Eye (tissue), 1 donor: ENCODE results near the gene PRR19.
"Not testable (repeated sequence)": the region's sequence is repeated elsewhere in the genome, so short reads cannot be mapped to it uniquely, and the experiment has no call there.

Experiments used
- DNase-seq: peaks from one replicate; pipeline ENCODE4 v3.0.0-alpha.2; 2015

Gene PRR19

DNA sequence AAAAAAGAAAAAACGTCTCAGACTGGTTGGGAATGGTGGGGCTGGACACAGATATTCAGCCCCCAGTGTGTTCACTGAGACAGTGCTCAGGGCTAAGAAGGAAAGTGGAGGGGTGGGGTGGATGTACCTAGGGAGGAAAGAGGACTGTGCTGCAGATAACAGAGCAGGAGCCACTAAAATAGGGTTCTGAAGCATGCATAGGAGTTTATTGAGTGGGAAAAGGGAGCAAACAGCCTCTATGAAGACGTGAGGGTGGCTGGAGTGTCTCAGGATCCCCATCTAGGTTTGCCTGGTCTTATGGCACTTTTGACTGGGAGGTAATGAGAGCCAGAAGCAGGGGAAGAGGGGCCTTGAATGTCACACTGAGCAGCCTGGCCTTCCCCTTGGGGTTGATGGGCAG is 26.9 kb downstream of the PRR19 start:
- no peak for DNase-seq

- DNase-seq, result no peak
Observed at GRCh38 chr19:42330241-42330711, 28.3 kb downstream of the PRR19 start.

GRCh38 chr19:42331333-42331732 is 29.4 kb downstream of the PRR19 start:
- not testable (repeated sequence) for DNase-seq

DNA sequence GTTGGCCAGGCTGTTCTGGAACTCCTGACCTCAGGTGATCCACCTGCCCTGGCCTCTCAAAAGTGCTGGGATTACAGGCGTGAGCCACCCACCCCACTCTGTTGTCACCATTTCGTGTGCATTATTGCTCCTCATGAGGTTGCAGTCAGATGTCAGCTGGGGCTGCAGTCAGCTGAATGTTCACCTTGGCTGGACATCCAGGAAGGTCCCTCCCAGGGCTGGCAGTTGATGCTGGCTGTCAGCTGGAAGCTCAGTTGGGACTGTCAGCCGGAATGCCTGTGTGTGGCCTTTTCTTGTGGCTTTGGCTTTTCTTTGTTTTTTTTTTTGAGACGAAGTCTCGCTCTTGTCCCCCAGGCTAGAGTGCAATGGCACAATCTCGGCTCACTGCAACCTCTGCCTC is 30.1 kb downstream of the PRR19 start:
- DNase-seq, result no peak

- DNase-seq, result no peak
Observed at GRCh38 chr19:42333018-42333417, 31.1 kb downstream of the PRR19 start.

DNA sequence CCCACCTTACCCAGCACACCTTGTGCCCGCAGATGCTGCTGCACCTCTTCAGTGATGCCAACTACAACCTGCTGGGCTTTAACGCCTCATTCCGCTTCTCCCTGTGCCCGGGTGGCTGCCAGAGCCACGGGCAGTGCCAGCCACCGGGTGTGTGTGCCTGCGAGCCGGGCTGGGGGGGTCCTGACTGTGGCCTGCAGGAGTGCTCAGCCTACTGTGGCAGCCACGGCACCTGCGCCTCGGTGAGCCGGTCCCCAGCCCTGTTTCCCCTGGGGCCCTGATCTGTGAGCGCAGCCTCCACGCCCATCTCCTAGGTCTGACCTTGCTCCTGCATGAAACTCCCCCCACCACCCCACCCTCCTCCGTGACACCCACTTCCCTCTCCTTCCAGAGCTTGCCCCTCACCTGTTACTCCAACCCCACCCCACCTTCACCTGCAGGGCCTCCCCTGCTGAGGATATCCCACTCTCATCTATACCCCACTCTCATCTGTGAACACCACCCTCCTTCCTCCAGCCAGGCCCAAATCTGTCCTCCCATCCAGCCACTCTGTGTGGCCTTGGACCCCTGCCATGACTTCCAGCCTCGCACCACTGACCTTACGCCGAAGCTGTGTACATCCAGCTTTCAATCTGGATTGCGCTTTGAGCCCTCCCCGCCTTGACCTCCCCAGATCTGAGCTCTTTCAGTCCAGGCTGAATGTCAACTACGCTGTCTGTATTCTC is 32.2 kb downstream of the PRR19 start:
- DNase-seq, result no peak

DNA sequence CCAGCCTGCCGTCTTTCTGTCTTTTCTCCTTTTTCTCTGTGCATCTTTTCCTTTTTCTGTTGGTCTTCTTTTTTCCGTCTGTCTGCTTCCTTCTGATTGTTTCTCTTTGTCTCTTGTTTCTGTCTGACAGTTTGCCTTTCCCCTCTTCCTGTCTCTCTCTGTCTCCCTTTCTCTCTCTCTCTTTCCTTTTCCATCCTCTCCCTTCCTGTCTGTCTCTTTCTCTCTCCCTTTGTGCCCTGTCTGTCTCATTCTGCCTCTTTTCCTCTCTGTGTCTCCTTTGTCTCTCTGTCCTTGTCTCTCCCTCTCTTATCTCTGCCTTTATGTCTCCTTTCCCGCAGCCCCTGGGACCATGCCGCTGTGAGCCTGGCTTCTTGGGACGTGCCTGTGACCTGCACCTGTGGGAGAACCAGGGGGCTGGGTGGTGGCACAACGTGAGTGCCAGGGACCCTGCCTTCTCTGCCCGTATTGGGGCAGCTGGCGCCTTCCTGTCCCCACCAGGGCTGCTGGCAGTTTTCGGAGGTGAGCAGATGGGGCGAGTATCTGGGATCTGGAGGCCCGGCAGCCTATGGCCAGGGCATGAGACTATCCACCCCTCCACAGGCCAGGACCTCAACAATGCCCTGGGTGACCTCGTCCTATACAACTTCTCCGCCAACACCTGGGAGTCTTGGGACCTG is 32.9 kb downstream of the PRR19 start:
- no peak for DNase-seq

GRCh38 chr19:42335374-42335936 is 33.5 kb downstream of the PRR19 start:
- DNase-seq, result no peak

DNA sequence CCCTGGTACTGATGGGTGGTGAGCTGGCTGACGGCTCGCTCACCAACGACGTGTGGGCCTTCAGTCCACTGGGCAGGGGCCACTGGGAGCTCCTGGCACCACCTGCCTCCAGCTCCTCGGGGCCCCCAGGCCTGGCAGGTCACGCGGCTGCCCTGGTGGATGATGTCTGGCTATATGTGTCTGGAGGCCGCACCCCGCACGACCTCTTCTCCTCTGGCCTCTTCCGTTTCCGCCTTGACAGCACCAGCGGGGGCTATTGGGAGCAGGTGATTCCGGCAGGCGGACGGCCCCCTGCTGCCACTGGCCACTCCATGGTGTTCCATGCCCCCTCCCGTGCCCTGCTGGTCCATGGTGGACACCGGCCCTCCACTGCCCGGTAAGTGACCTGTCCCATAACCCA is 34.0 kb downstream of the PRR19 start:
- no peak for DNase-seq

DNA sequence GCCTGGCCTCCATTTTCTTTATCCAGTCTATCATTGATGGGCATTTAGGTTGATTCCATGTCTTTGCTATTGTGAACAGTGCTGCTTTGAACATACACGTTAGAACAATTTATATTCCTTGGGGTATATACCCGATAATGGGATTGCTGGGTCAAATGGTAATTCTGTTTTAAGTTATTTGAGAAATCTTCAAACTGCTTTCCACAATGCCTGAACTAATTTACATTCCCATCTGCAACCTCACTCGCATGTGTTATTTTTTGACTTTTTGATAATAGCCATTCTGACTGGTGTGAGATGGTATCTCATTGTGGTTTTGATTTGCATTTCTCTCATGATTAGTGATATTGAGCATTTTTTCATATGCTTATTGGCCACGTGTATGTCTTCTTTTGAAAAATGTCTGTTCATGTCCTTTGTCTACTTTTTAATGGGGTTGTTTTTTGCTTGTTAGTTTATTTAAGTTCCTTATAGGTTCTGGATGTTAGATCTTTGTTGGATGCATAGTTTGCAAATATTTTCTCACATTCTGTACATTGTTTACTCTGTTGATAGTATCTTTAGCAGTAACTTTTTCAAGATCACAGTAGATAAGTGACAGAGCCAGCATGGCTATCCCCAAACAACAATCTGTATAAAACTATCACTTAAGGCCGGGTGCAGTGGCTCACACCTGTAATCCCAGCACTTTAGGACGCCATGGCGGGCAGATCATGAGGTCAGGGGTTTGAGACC is 37.4 kb downstream of the PRR19 start:
- DNase-seq, result not testable (repeated sequence)

DNA sequence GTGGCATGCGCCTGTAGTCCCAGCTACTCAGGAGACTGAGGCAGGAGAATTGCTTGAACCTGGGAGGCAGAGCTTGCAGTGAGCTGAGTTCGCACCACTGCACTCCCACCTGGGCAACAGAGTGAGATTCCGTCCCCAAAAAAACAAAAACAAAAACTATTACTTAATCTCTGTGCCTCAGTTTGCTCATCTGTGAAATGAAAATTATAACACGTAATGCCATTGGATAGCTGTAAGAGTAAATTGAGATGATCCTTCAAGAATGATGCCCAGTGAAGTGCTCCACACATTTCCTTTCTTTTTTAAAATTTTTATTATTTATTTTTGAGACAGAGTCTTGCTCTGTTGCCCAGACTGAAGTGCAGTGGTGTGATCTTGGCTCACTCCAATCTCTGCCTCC is 38.0 kb downstream of the PRR19 start:
- DNase-seq, result not testable (repeated sequence)

- DNase-seq, result no peak
Observed at GRCh38 chr19:42343344-42344110, 41.6 kb downstream of the PRR19 start.

GRCh38 chr19:42344336-42344893 is 42.5 kb downstream of the PRR19 start:
- DNase-seq, result no peak

- no peak for DNase-seq
Observed at GRCh38 chr19:42345191-42345812, 43.4 kb downstream of the PRR19 start.

- DNase-seq, result no peak
Observed at GRCh38 chr19:42348211-42348610, 46.3 kb downstream of the PRR19 start.

DNA sequence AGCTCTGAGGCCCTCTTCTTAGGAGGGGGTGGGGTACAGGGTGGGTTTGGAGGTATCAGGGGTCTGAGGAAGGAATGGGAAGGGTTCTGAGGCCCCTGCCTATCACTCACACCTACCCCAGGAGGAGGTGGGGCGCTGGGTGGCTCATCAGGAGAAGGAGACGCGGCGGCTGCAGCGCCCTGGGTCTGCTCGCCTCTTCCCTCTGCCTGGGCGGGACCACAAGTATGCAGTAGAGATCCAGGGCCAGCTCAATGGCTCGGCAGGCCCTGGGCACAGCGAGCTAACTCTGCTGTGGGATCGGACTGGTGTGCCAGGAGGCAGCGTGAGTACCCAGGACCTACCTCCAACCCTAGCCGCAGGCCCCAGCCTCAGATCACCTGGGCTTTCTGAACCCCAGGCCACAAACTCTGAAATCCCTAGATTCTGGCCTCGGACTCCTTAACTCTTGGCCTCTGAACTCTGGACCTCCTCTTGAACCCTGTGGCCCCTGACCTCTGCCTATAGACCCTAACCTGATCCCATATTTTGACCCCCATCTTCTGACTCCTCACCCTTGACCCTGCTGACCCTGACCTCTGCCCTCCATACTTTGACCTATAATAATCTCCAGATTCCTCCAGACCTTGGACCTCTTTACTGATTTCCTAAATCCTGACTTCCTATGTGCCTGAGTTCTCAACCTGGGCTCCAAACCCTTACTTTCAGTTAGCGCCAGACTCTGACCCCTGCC is 47.6 kb downstream of the PRR19 start:
- no peak for DNase-seq

DNA sequence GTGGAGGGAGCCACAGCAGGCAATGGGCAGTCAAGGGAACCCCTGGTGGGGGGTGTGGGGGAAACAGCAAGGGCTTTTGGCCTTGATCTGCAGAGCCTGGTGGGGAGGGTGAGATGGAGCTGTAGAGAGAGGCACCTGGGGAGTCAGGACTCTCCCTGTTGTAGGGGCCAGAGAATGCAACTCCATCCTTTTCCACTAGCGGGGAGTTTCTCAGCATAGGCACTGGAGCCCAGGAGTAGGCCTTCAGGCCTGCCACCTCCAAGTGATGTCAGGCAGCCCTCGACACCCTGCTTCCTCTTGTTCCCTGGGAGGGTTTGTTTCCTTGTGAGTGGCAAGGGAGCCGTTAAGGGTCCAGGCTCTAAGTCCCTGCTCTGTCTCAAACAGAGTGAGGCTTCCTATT is 48.5 kb downstream of the PRR19 start:
- no peak for DNase-seq

DNA sequence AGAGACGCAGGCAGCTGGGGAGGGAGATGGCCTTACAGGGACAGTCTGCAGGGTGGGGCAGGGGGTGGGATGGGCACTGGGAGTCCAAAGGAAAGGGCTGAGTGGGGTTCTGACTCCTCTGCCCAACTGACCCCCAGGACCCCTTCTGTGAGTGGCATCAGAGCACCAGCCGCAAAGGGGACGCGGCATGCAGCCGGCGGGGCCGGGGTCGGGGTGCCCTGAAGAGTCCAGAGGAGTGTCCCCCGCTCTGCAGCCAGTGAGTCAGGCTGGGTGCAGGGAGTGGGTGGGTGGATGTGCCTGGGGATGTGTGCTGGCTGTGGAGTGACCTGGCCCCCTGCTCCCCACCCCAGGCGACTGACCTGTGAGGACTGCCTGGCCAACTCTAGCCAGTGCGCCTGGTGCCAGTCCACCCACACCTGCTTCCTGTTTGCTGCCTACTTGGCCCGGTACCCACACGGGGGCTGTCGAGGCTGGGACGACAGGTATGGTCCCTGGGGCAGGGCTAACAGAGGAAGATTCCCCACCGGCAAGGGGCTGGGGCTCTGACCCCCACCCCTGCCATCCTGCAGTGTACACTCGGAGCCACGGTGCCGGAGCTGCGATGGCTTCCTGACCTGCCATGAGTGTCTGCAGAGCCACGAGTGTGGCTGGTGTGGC is 49.3 kb downstream of the PRR19 start:
- DNase-seq, result no peak

DNA sequence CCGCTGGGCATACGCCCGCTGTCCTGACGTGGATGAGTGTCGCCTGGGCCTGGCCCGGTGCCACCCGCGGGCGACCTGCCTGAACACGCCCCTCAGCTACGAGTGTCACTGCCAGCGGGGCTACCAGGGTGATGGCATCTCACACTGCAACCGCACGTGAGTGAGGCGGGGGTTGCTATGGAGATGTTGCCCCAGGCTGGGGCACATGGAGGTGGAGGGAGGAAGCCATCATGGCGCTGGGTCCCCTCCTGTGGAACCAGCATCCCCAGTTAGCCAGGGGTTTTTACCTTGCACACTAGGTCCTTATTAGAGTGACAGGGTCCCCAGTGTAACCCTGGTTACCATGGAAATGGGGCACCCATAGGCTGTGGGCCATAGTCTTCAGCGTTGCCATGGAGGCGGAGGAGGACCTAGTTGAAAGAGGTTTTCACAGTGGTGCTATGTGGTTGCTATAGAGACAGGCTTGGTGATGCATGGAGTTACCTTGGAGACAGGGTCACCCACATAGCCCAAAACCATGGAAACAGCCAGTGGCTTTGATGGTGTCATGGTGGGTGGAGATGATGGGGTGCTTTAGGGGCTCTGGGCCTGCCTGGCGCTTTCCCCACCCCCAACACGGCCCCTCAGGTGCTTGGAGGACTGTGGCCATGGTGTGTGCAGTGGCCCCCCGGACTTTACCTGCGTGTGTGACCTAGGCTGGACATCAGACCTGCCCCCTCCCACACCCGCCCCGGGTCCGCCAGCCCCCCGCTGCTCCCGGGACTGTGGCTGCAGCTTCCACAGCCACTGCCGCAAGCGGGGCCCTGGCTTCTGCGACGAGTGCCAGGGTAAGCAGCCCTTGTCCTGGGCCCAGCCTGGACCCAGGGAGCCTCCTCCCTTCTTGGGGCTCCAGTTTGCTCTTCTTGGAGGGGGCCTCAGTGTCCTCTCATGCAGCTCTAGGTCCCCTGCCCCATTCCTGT is 50.6 kb downstream of the PRR19 start:
- peak; percentile 91 for DNase-seq
